Neural crest cell (in vitro differentiated cells): Measurements from ENCODE around the gene MRGPRD. TPM values are rescaled to one million over a fixed set of nuclear protein-coding genes. Genes with fewer than 3 reads are reported as not detected.

Experiments used
- DNase-seq: peaks from one replicate; pipeline ENCODE4 v3.0.0; 2021; ENCODE audit warnings: low read depth, mixed read lengths, low spot score
- H3K27ac Mint-ChIP-seq: one replicate; pipeline ENCODE4 v1.8.0; 2021; ENCODE audit warnings: mild to moderate bottlenecking, mixed read lengths; ENCODE audit not compliant: unreplicated experiment
- H3K27me3 Mint-ChIP-seq: 2 replicates; pipeline ENCODE4 v1.8.0; 2021; ENCODE audit warnings: low read depth, mild to moderate bottlenecking, mixed read lengths
- H3K36me3 Mint-ChIP-seq: 2 replicates; pipeline ENCODE4 v1.8.0; 2021; ENCODE audit warnings: low read depth, mild to moderate bottlenecking, mixed read lengths
- H3K4me1 Mint-ChIP-seq: 2 replicates; pipeline ENCODE4 v1.8.0; 2021; ENCODE audit warnings: mixed read lengths
- H3K4me3 Mint-ChIP-seq: one replicate; pipeline ENCODE4 v1.8.0; 2021; ENCODE audit warnings: mild to moderate bottlenecking, mixed read lengths
- H3K9me3 Mint-ChIP-seq: 2 replicates; pipeline ENCODE4 v1.8.0; 2021; ENCODE audit warnings: mixed read lengths
- total RNA-seq: library from RNA; stranded (reverse); gene quantifications from 2 replicates; pipeline ENCODE4 v1.2.1, GENCODE V29; 2021
- TF ChIP-seq, protein P1 (sequence below): fragments of 200-600 bp; sonication (generic); conservative IDR thresholded peaks from 2 replicates; pipeline ENCODE4 v1.5.0; 2021; ENCODE audit warnings: antibody characterized with exemption, mild to moderate bottlenecking

MRGPRD gene
- total RNA-seq, 1 donor from 2014 or later, result not detected

DNA sequence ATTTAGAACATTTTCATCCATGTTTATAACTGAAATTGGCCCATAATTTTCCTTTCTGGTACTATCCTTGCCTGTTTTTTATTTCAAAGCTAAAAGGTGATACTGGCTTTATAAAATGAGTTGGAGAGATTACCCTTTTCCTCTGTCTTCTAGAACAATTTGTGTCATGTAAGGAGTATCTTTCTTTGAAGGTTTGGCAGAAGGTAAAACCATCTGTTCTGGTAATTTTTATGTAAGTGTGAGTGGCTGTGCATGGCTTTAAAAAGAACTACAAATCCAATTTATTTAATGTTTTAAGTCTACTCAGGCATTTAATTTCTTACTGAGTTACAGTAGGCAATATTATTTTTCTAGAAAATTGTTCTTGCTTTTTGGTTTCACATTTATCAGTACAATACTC, 7.7 kb upstream of the MRGPRD start:
- Mint-ChIP-seq H3K27me3 (peaks cover 42% of the 10 kb centered on the region), H3K9me3 (peaks cover 2% of the 10 kb centered on the region), H3K4me1 (no peaks in the 10 kb centered on the region), H3K36me3 (no peaks in the 10 kb centered on the region), H3K27ac (no peak overlapping the region), H3K4me3 (no peak overlapping the region)
- DNase-seq, result no peak
- TF ChIP-seq, protein P1, sequence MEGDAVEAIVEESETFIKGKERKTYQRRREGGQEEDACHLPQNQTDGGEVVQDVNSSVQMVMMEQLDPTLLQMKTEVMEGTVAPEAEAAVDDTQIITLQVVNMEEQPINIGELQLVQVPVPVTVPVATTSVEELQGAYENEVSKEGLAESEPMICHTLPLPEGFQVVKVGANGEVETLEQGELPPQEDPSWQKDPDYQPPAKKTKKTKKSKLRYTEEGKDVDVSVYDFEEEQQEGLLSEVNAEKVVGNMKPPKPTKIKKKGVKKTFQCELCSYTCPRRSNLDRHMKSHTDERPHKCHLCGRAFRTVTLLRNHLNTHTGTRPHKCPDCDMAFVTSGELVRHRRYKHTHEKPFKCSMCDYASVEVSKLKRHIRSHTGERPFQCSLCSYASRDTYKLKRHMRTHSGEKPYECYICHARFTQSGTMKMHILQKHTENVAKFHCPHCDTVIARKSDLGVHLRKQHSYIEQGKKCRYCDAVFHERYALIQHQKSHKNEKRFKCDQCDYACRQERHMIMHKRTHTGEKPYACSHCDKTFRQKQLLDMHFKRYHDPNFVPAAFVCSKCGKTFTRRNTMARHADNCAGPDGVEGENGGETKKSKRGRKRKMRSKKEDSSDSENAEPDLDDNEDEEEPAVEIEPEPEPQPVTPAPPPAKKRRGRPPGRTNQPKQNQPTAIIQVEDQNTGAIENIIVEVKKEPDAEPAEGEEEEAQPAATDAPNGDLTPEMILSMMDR, result no peak

- DNase-seq, result no peak
- Mint-ChIP-seq H3K4me1 (no peaks in the 10 kb centered on the region), H3K9me3 (peaks cover 2% of the 10 kb centered on the region), H3K27ac (no peak overlapping the region), H3K27me3 (peaks cover 48% of the 10 kb centered on the region), H3K4me3 (no peak overlapping the region), H3K36me3 (no peaks in the 10 kb centered on the region)
- TF ChIP-seq, protein P1, result no peak
Measured at GRCh38 chr11:68987211-68987610, 6.4 kb upstream of the MRGPRD start.

GRCh38 chr11:68983801-68984200, 3.0 kb upstream of the MRGPRD start:
- Mint-ChIP-seq H3K27me3 (peaks cover 32% of the 10 kb centered on the region), H3K9me3 (peaks cover 7% of the 10 kb centered on the region), H3K36me3 (no peaks in the 10 kb centered on the region), H3K4me1 (no peaks in the 10 kb centered on the region), H3K27ac (no peak overlapping the region), H3K4me3 (no peak overlapping the region)
- no peak for DNase-seq
- TF ChIP-seq, protein P1, result no peak

- Mint-ChIP-seq H3K36me3 (no peaks in the 10 kb centered on the region), H3K27ac (no peak overlapping the region), H3K4me3 (no peak overlapping the region), H3K4me1 (no peaks in the 10 kb centered on the region), H3K27me3 (peaks cover 20% of the 10 kb centered on the region), H3K9me3 (peaks cover 7% of the 10 kb centered on the region)
- no peak for DNase-seq
- TF ChIP-seq, protein P1, result no peak
Measured at GRCh38 chr11:68982134-68982533, 1.3 kb upstream of the MRGPRD start.

GRCh38 chr11:68979931-68980775, 633 bp downstream of the MRGPRD start:
- Mint-ChIP-seq H3K4me3 (no peak overlapping the region), H3K27ac (no peak overlapping the region), H3K27me3 (peaks cover 13% of the 10 kb centered on the region), H3K36me3 (no peaks in the 10 kb centered on the region), H3K4me1 (no peaks in the 10 kb centered on the region), H3K9me3 (peaks cover 5% of the 10 kb centered on the region)
- DNase-seq, result no peak
- TF ChIP-seq, protein P1, result no peak
